ENCODE data around the gene GALNT15. TPM values are rescaled to one million over a fixed set of nuclear protein-coding genes. Genes with fewer than 3 reads are reported as not detected.

GALNT15 gene
- total RNA-seq, 1 donor from 2014 or later, result 0.95 TPM

DNA sequence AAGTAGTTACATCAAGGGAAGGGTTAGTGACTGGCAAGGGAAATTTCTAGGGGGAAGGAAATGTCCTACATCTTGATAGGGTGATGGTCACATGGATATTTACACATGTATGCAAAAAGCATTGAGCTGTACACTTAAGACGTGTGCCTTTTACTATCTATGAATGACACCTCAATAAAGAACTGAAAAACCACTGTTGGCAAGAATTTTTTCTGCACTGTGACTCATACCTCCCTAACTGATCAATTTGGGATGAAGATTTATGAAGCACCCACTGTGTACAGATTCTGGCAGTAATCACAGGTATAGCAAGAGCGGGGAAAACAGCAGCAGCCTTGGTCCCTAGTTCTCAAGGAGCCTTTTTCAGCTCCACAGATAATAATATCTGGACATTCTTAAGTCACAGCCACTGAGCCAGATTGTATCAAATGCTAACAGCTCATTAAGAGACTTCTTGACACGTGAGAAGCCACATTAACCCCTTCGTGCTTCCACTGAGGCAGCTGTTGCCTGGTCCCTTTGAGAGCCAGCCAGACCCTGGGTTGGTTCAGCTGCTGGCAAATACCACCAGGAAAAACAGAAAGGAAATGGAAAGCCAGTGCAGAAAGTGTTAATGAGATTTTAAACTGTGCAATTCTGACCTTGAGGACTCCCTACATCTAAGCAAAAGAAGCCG is 32.0 kb upstream of the GALNT15 start:
- peaks cover 14% of the 10 kb centered on the region for H3K9me3 Mint-ChIP-seq (ENCODE audit: unreplicated experiment)
- no peak for FAIRE-seq

DNA sequence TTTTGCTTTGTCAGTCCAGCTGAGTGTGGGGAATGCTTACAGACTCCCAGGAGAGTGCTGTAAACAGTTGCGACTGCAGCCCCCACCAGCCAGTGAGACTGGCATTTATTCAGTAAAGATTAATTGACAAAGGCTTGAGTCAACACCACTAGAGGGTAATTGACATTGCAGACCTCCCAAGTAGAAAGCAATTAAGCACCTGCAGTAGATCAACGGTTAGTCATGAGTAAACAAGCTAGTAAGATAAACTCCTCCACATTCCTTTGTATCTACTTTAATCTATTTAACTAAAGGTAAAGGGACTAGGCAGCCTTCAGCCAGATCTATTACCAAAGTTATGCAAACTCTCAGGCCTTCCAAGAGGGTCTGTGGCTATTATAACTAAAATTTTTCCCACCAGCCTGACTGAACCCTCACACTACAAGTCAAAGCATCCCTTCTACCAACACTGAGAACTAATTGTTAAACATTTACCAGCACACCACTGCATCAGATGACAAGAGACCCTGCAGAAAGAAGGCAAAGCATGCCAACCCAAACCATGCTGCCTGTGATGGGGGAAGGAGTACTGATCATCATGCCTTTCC is 30.5 kb upstream of the GALNT15 start:
- Histone ChIP-seq H3K36me3 (ENCODE audit: insufficient read depth, low read length) (no peaks in the 10 kb centered on the region), H3K9ac (ENCODE audit: low read length) (no peak overlapping the region), H3K79me2 (ENCODE audit: insufficient read depth, low read length) (no peaks in the 10 kb centered on the region), H3K4me1 (ENCODE audit: insufficient read depth, low read length) (peaks cover 16% of the 10 kb centered on the region), H4K20me1 (ENCODE audit: insufficient read depth, low read length) (no peaks in the 10 kb centered on the region), H2AFZ (ENCODE audit: low read depth, low read length) (no peak overlapping the region), H3K9me3 (ENCODE audit: insufficient read depth, low read depth, low read length) (no peaks in the 10 kb centered on the region), H3K4me3 (ENCODE audit: insufficient read depth, low read depth, low read length) (no peak overlapping the region), H3K27ac (ENCODE audit: low read depth, low read length) (no peak overlapping the region), H3K4me2 (ENCODE audit: low read length) (no peak overlapping the region), H3K27me3 (ENCODE audit: insufficient read depth, low read length) (no peaks in the 10 kb centered on the region)
- DNase-seq (ENCODE audit: low read depth), result no peak
- Mint-ChIP-seq H3K9me3 (ENCODE audit: unreplicated experiment) (peaks cover 11% of the 10 kb centered on the region), H3K4me3 (ENCODE audit: unreplicated experiment) (no peak overlapping the region), H3K36me3 (ENCODE audit: low read depth, unreplicated experiment) (no peaks in the 10 kb centered on the region), H3K27me3 (ENCODE audit: low read depth, unreplicated experiment) (peaks cover 2% of the 10 kb centered on the region), H3K27ac (ENCODE audit: unreplicated experiment) (no peak overlapping the region), H3K4me1 (ENCODE audit: low read depth, unreplicated experiment) (peaks cover 24% of the 10 kb centered on the region)
- TF ChIP-seq, protein P1, sequence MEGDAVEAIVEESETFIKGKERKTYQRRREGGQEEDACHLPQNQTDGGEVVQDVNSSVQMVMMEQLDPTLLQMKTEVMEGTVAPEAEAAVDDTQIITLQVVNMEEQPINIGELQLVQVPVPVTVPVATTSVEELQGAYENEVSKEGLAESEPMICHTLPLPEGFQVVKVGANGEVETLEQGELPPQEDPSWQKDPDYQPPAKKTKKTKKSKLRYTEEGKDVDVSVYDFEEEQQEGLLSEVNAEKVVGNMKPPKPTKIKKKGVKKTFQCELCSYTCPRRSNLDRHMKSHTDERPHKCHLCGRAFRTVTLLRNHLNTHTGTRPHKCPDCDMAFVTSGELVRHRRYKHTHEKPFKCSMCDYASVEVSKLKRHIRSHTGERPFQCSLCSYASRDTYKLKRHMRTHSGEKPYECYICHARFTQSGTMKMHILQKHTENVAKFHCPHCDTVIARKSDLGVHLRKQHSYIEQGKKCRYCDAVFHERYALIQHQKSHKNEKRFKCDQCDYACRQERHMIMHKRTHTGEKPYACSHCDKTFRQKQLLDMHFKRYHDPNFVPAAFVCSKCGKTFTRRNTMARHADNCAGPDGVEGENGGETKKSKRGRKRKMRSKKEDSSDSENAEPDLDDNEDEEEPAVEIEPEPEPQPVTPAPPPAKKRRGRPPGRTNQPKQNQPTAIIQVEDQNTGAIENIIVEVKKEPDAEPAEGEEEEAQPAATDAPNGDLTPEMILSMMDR (IDR thresholded peaks at IDR 0.05; ENCODE audit: insufficient read depth, low read depth, low read length), result no peak
- TF ChIP-seq EZH2 (IDR thresholded peaks at IDR 0.05; ENCODE audit: insufficient read depth, low read length), result no peak
- no peak for FAIRE-seq

More for the DNA sequence above, 32.0 kb upstream of the GALNT15 start:
- TF ChIP-seq, protein P1 (IDR thresholded peaks at IDR 0.05; ENCODE audit: insufficient read depth, low read depth, low read length), result no peak
- no peak for TF ChIP-seq EZH2 (IDR thresholded peaks at IDR 0.05; ENCODE audit: insufficient read depth, low read length)
- Histone ChIP-seq H3K4me1 (ENCODE audit: insufficient read depth, low read length) (peaks cover 16% of the 10 kb centered on the region), H2AFZ (ENCODE audit: low read depth, low read length) (no peak overlapping the region), H3K79me2 (ENCODE audit: insufficient read depth, low read length) (no peaks in the 10 kb centered on the region), H3K36me3 (ENCODE audit: insufficient read depth, low read length) (no peaks in the 10 kb centered on the region), H3K27ac (ENCODE audit: low read depth, low read length) (no peak overlapping the region), H3K4me3 (ENCODE audit: insufficient read depth, low read depth, low read length) (no peak overlapping the region), H3K4me2 (ENCODE audit: low read length) (no peak overlapping the region), H3K9me3 (ENCODE audit: insufficient read depth, low read depth, low read length) (peaks cover 2% of the 10 kb centered on the region), H3K9ac (ENCODE audit: low read length) (no peak overlapping the region), H4K20me1 (ENCODE audit: insufficient read depth, low read length) (no peaks in the 10 kb centered on the region), H3K27me3 (ENCODE audit: insufficient read depth, low read length) (no peaks in the 10 kb centered on the region)
- H3K27me3 Mint-ChIP-seq (ENCODE audit: low read depth, unreplicated experiment), result peaks cover 2% of the 10 kb centered on the region
- no peak for DNase-seq (ENCODE audit: low read depth)
- no peaks in the 10 kb centered on the region for H3K36me3 Mint-ChIP-seq (ENCODE audit: low read depth, unreplicated experiment)
- peaks cover 21% of the 10 kb centered on the region for H3K4me1 Mint-ChIP-seq (ENCODE audit: low read depth, unreplicated experiment)
- no peak overlapping the region for H3K4me3 Mint-ChIP-seq (ENCODE audit: unreplicated experiment)
- no peak overlapping the region for H3K27ac Mint-ChIP-seq (ENCODE audit: unreplicated experiment)

DNA sequence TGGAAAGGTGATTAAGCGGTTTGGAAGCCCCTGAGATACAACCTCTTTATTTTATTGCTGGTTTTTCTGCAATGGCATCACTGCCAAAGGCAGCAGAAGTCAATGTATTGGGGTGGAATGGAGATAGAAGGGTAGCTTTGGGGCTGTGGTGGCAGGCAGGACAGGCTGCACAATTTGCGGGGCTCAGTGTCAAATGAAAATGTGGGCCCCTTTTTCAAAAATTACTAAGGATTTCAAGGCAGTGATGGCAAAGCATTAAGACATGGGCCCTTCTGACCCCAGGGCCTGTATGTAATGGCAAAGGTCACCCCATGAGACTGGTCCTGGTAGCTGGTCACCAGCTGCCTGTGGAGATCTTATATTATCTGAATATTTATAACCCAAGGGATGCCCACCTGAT is 29.3 kb upstream of the GALNT15 start:
- Histone ChIP-seq H3K27ac (ENCODE audit: low read depth, low read length) (no peak overlapping the region), H2AFZ (ENCODE audit: low read depth, low read length) (no peak overlapping the region), H3K27me3 (ENCODE audit: insufficient read depth, low read length) (no peaks in the 10 kb centered on the region), H4K20me1 (ENCODE audit: insufficient read depth, low read length) (no peaks in the 10 kb centered on the region), H3K36me3 (ENCODE audit: insufficient read depth, low read length) (no peaks in the 10 kb centered on the region), H3K79me2 (ENCODE audit: insufficient read depth, low read length) (no peaks in the 10 kb centered on the region), H3K9ac (ENCODE audit: low read length) (no peak overlapping the region), H3K4me1 (ENCODE audit: insufficient read depth, low read length) (peaks cover 12% of the 10 kb centered on the region), H3K4me2 (ENCODE audit: low read length) (no peak overlapping the region), H3K9me3 (ENCODE audit: insufficient read depth, low read depth, low read length) (no peaks in the 10 kb centered on the region), H3K4me3 (ENCODE audit: insufficient read depth, low read depth, low read length) (no peak overlapping the region)
- peaks cover 2% of the 10 kb centered on the region for H3K27me3 Mint-ChIP-seq (ENCODE audit: low read depth, unreplicated experiment)
- H3K9me3 Mint-ChIP-seq (ENCODE audit: unreplicated experiment), result peaks cover 16% of the 10 kb centered on the region
- no peak for TF ChIP-seq EZH2 (IDR thresholded peaks at IDR 0.05; ENCODE audit: insufficient read depth, low read length)
- TF ChIP-seq, protein P1 (IDR thresholded peaks at IDR 0.05; ENCODE audit: insufficient read depth, low read depth, low read length), result no peak
- peaks cover 23% of the 10 kb centered on the region for H3K4me1 Mint-ChIP-seq (ENCODE audit: low read depth, unreplicated experiment)
- DNase-seq (ENCODE audit: low read depth) (no peak), FAIRE-seq (no peak)
- H3K27ac Mint-ChIP-seq (ENCODE audit: unreplicated experiment), result no peak overlapping the region
- no peaks in the 10 kb centered on the region for H3K36me3 Mint-ChIP-seq (ENCODE audit: low read depth, unreplicated experiment)
- H3K4me3 Mint-ChIP-seq (ENCODE audit: unreplicated experiment), result no peak overlapping the region

All from astrocyte (in vitro differentiated cells and primary cell).